Karpas-422 (cell line): ENCODE results near the gene BIRC5. TPM values are rescaled to one million over a fixed set of nuclear protein-coding genes. Genes with fewer than 3 reads are reported as not detected.

Experiments used
- DNase-seq: peaks from one replicate; pipeline ENCODE4 v3.0.0-alpha.2; 2015
- H2AFZ ChIP-seq: fragments of 200-600 bp; sonication (generic); 2 replicates; pipeline ENCODE4 v1.6.1; 2014; ENCODE audit warnings: antibody characterized with exemption, low read length, mixed read lengths
- H3K27ac ChIP-seq: fragments of 200-600 bp; sonication (generic); 2 replicates; pipeline ENCODE4 v1.5.1; 2014; ENCODE audit warnings: mild to moderate bottlenecking, low read length, moderate library complexity
- H3K27me3 ChIP-seq: fragments of 200-600 bp; sonication (generic); 2 replicates; pipeline ENCODE4 v1.6.1; 2014; ENCODE audit warnings: low read length, mixed read lengths
- H3K36me3 ChIP-seq: fragments of 200-600 bp; sonication (generic); 2 replicates; pipeline ENCODE4 v1.6.1; 2014; ENCODE audit warnings: low read length, mixed read lengths; ENCODE audit not compliant: insufficient read depth
- H3K4me1 ChIP-seq: fragments of 200-600 bp; sonication (generic); 2 replicates; pipeline ENCODE4 v1.6.1; 2014; ENCODE audit warnings: mild to moderate bottlenecking, low read length, mixed read lengths
- H3K4me2 ChIP-seq: fragments of 200-600 bp; sonication (generic); 2 replicates; pipeline ENCODE4 v1.6.1; 2014; ENCODE audit warnings: low read length, low read depth, mild to moderate bottlenecking; ENCODE audit not compliant: poor library complexity, severe bottlenecking
- H3K4me3 ChIP-seq: fragments of 200-600 bp; sonication (generic); 2 replicates; pipeline ENCODE4 v1.5.1; 2014; ENCODE audit warnings: mild to moderate bottlenecking, antibody characterized with exemption, low read length, mixed read lengths
- H3K79me2 ChIP-seq: fragments of 200-600 bp; sonication (generic); 2 replicates; pipeline ENCODE4 v1.6.1; 2014; ENCODE audit warnings: mild to moderate bottlenecking, low read length, mixed read lengths
- H3K9ac ChIP-seq: fragments of 200-600 bp; sonication (generic); 2 replicates; pipeline ENCODE4 v1.6.0; 2014; ENCODE audit warnings: low read length
- H3K9me2 ChIP-seq: fragments of 200-600 bp; sonication (generic), shearing (Covaris generic); replicated peaks from 2 replicates; pipeline ENCODE4 v1.6.0; 2014; ENCODE audit warnings: mild to moderate bottlenecking, low read length, moderate library complexity; ENCODE audit not compliant: insufficient read depth
- H3K9me3 ChIP-seq: fragments of 300-700, 200-600 bp; sonication (generic); 2 replicates; pipeline ENCODE4 v1.6.1; 2014; ENCODE audit warnings: low read length, mixed read lengths
- H4K20me1 ChIP-seq: fragments of 200-600 bp; sonication (generic); 2 replicates; pipeline ENCODE4 v1.6.1; 2014; ENCODE audit warnings: mild to moderate bottlenecking, antibody characterized with exemption, low read length, low read depth; ENCODE audit not compliant: insufficient read depth
- total RNA-seq: library from RNA; depleted of rRNA; stranded (reverse); fragments of >200 nt; shearing (Covaris generic); gene quantifications from 2 replicates; pipeline ENCODE4 v1.2.3, GENCODE V29; 2014; ENCODE audit warnings: low replicate concordance

The BIRC5 gene
- total RNA-seq, 1 experiment from 2014 or later, result 45.4 TPM

DNA sequence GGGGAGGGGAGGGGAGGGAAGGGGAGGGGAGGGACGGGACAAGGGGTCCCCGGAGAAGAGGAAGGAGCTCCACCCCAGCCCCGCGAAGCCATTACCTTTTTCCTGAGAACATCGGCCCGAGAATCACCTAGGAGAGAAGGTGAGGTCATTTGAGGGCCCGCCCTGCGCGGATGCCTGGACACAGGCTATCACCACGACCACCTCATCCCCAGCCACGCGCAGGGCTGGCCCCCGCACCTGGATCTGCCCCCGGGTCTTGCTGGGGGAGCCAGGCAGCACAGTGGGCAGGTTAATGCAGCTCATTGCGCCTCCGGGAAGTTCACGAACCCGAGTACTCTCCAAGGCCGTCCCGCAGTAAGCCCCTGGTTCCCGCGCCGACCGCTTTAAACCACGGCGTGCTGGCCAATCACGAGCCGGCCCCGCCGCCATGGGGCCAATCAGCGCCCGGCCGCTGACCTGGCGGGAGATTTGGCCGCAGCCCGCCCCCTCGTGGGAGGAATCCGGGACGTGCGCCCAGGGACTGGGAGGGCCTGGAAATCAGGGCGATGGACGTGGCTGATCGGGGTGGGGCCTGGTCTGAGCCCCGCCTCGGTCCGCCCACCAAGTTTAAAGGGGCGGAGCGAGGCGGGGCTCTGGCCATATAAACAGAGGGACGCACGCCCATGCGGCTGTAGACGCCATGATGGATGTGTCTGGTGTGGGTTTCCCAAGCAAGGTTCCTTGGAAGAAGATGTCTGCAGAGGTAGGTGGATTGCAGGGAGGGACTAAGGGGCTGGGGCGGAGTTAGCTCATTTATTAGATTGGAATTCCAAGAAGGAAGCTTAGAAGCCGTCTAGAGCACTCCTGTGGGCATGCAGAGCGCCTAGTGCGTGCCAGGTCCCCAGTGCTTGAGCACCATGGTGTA, 27.1 kb upstream of the BIRC5 start, which contains the start of the genes AFMID and TK1:
Gene AFMID (plus strand): TSS at position 671 of the 904 bp plus-strand sequence. CDS start 9 bp downstream, at position 680.
Gene TK1 (minus strand): TSS at position 361 of the 904 bp plus-strand sequence. CDS start 58 bp downstream, at position 303.
- peak within 1 kb of the TSS; percentile 89 for H3K9ac ChIP-seq
- H3K9me2 ChIP-seq, result no peaks in the 10 kb centered on the region
- peak within 1 kb of the TSS; percentile 89 for H3K4me2 ChIP-seq
- peak within 1 kb of the TSS; percentile 64 for H3K27ac ChIP-seq
- H3K9me3 ChIP-seq, result no peaks in the 10 kb centered on the region
- H3K4me1 ChIP-seq, result peaks cover 49% of the 10 kb centered on the region
- 0 out of 2 replicates have a peak, but pooled peaks cover 9% of the 10 kb centered on the region for H4K20me1 ChIP-seq
- H2AFZ ChIP-seq, result no peak within 1 kb of the TSS
- peak; percentile 99 for DNase-seq
- peaks cover 15% of the 10 kb centered on the region for H3K36me3 ChIP-seq
- H3K27me3 ChIP-seq, result no peaks in the 10 kb centered on the region
- peak within 1 kb of the TSS; percentile 93 for H3K4me3 ChIP-seq
- peaks cover 43% of the 10 kb centered on the region for H3K79me2 ChIP-seq

DNA sequence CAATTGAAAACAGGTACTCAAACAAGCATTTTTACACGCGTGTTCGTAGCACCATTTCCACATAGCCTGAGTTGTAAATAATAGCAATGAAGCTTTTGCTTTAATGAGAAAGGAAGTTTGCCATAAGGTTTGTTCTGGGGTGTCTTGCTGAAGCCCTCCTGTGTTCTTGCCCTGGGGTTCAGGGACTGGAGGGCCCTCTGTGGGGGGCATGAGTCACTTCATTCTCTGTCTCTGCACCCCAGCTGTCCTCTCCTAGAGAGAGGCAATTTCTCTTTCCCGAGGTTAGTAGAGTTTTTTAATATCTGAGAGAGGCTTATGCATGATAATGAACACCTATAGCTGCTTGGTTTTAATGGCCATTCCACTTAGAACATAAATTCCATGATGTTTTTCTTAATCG, 17.3 kb upstream of the BIRC5 start:
- H2AFZ ChIP-seq, result no peak overlapping the region
- H3K36me3 ChIP-seq, result peaks cover 46% of the 10 kb centered on the region
- no peak overlapping the region for H3K4me3 ChIP-seq
- H4K20me1 ChIP-seq, result 0 out of 2 replicates have a peak, but pooled peaks cover 12% of the 10 kb centered on the region
- H3K4me2 ChIP-seq, result no peak overlapping the region
- no peak overlapping the region for H3K27ac ChIP-seq
- H3K9ac ChIP-seq, result no peak overlapping the region
- H3K4me1 ChIP-seq, result peaks cover 28% of the 10 kb centered on the region
- no peaks in the 10 kb centered on the region for H3K9me2 ChIP-seq
- no peaks in the 10 kb centered on the region for H3K9me3 ChIP-seq
- no peaks in the 10 kb centered on the region for H3K27me3 ChIP-seq
- DNase-seq, result no peak
- H3K79me2 ChIP-seq, result peaks cover 42% of the 10 kb centered on the region

GRCh38 chr17:78197147-78197832, 16.8 kb upstream of the BIRC5 start:
- peaks cover 46% of the 10 kb centered on the region for H3K36me3 ChIP-seq
- no peak overlapping the region for H3K4me2 ChIP-seq
- H3K9ac ChIP-seq, result no peak overlapping the region
- peaks cover 42% of the 10 kb centered on the region for H3K79me2 ChIP-seq
- DNase-seq, result no peak
- 0 out of 2 replicates have a peak, but pooled peaks cover 12% of the 10 kb centered on the region for H4K20me1 ChIP-seq
- peaks cover 22% of the 10 kb centered on the region for H3K4me1 ChIP-seq
- no peaks in the 10 kb centered on the region for H3K9me3 ChIP-seq
- no peaks in the 10 kb centered on the region for H3K9me2 ChIP-seq
- H3K4me3 ChIP-seq, result no peak overlapping the region
- no peaks in the 10 kb centered on the region for H3K27me3 ChIP-seq
- no peak overlapping the region for H3K27ac ChIP-seq
- no peak overlapping the region for H2AFZ ChIP-seq

DNA sequence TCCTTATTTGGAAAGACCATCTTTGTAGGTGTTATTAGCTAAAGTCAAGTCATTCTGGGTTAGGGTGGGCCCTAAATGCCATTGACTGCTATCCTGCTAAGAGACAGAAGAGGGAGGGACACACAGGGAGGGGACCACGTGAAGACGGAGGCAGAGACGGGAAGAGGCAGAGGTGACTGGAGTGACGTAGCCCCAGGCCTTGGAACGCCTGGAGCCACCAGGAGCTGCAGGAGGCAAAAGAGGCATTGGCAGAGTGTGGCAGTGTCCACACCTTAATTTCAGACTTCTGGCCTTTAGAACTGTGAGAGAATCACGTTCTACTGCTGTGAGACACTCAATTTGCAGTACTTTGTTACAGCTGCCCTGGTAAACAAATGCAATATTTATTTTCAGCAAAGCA, 13.6 kb upstream of the BIRC5 start:
- Histone ChIP-seq H3K79me2 (peaks cover 21% of the 10 kb centered on the region), H3K27ac (no peak overlapping the region), H3K36me3 (peaks cover 41% of the 10 kb centered on the region), H3K27me3 (no peaks in the 10 kb centered on the region), H3K9me2 (no peaks in the 10 kb centered on the region), H3K4me2 (no peak overlapping the region), H3K9ac (no peak overlapping the region), H3K4me3 (no peak overlapping the region), H2AFZ (no peak overlapping the region), H3K4me1 (no peaks in the 10 kb centered on the region), H3K9me3 (no peaks in the 10 kb centered on the region), H4K20me1 (0 out of 2 replicates have a peak, but pooled peaks cover 12% of the 10 kb centered on the region)
- no peak for DNase-seq

- Histone ChIP-seq H3K9me2 (no peaks in the 10 kb centered on the region), H2AFZ (no peak overlapping the region), H4K20me1 (0 out of 2 replicates have a peak, but pooled peaks cover under 1% of the 10 kb centered on the region), H3K27me3 (no peaks in the 10 kb centered on the region), H3K4me3 (no peak overlapping the region), H3K4me1 (no peaks in the 10 kb centered on the region), H3K27ac (no peak overlapping the region), H3K79me2 (peaks cover 4% of the 10 kb centered on the region; the same call in 1 of the 2 replicates), H3K36me3 (peaks cover 34% of the 10 kb centered on the region; the same call in 1 of the 2 replicates), H3K9me3 (no peaks in the 10 kb centered on the region), H3K9ac (no peak overlapping the region), H3K4me2 (no peak overlapping the region)
- DNase-seq, result no peak
Measured at GRCh38 chr17:78202666-78203065, 11.4 kb upstream of the BIRC5 start.

DNA sequence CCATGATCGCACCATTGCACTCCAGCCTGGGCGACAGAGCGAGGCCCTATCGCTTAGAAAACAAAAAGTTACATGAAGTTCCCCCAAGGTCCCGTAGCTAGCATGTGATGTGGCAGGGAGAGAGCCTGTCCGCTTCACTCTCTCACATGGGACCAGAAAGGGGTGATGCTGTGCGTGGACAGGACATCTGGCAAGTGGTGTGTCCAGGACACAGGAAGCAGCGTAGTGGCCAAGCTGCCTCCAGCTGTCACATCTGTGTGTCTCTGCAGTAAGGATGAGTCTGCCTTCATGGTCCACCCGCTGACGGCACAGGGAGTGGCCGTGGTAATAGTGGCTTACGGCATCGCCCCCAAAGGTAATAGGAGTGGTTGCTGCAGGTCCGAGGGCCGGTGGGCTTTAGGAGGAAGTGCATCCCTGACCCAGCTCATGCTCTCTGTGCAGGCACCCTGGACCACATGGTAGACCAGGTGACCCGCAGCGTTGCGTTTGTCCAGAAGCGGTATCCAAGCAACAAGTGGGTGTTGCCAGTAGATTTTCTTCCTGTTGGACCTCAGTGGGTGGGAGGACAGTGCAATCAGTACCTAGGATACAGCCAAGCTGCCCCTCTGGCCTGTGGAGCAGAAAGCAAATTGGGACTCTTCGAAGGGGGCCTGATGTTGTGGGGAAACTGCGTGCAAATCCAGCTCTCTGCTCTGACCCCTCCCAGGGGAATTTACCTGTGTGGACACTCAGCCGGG, 9.5 kb upstream of the BIRC5 start:
- Histone ChIP-seq H4K20me1 (no peaks in the 10 kb centered on the region), H3K9ac (no peak overlapping the region), H2AFZ (no peak overlapping the region), H3K4me3 (no peak overlapping the region), H3K4me1 (no peaks in the 10 kb centered on the region), H3K27me3 (no peaks in the 10 kb centered on the region), H3K36me3 (peaks cover 21% of the 10 kb centered on the region; the same call in 1 of the 2 replicates), H3K9me2 (no peaks in the 10 kb centered on the region), H3K27ac (no peak overlapping the region), H3K79me2 (no peaks in the 10 kb centered on the region; the same call in 1 of the 2 replicates), H3K4me2 (no peak overlapping the region), H3K9me3 (no peaks in the 10 kb centered on the region)
- no peak for DNase-seq

GRCh38 chr17:78205124-78205775, 8.8 kb upstream of the BIRC5 start:
- DNase-seq, result no peak
- Histone ChIP-seq H3K4me1 (no peaks in the 10 kb centered on the region), H3K9ac (no peak overlapping the region), H3K27me3 (no peaks in the 10 kb centered on the region), H3K4me2 (no peak overlapping the region), H3K27ac (no peak overlapping the region), H3K9me3 (no peaks in the 10 kb centered on the region), H3K9me2 (no peaks in the 10 kb centered on the region), H3K36me3 (peaks cover 20% of the 10 kb centered on the region; the same call in 1 of the 2 replicates), H3K79me2 (no peaks in the 10 kb centered on the region; the same call in 1 of the 2 replicates), H2AFZ (no peak overlapping the region), H3K4me3 (no peak overlapping the region), H4K20me1 (no peaks in the 10 kb centered on the region)
